Sigmoid colon (tissue), 7 donors: ENCODE measurements around the gene SLC17A1. TPM values are rescaled to one million over a fixed set of nuclear protein-coding genes. Genes with fewer than 3 reads are reported as not detected.

ENCODE experiments used
- DNase-seq: peaks from one replicate; pipeline ENCODE4 v3.0.0-alpha.2; 2019
- H3K27ac ChIP-seq, 4 donors: fragments of 200-600 bp; sonication (generic); one replicate each; pipeline ENCODE4 v1.5.1; 2016 to 2019; ENCODE audit warnings: mild to moderate bottlenecking in 1 of 4
- H3K27me3 ChIP-seq, 3 donors: fragments of 200-600 bp; sonication (generic); one replicate each; pipeline ENCODE4 v1.5.1; 2019; ENCODE audit warnings: mild to moderate bottlenecking in 1 of 3
- H3K36me3 ChIP-seq, 4 donors: fragments of 200-600 bp; sonication (generic); one replicate each; pipeline ENCODE4 v1.5.1; 2016 to 2019
- H3K4me1 ChIP-seq, 4 donors: fragments of 200-600 bp; sonication (generic); one replicate each; pipeline ENCODE4 v1.5.1; 2017 to 2019
- H3K4me3 ChIP-seq, 4 donors: fragments of 200-600 bp; sonication (generic); one replicate each; pipeline ENCODE4 v1.5.1; 2017 to 2019; ENCODE audit warnings: mild to moderate bottlenecking in 2 of 4, moderate library complexity in 1 of 4
- H3K9me3 ChIP-seq, 4 donors: fragments of 200-600 bp in 3 of 4; sonication (generic) in 3 of 4; one replicate each; pipeline versions ENCODE4 v1.5.1 to v1.6.1; 2013 to 2019
- CTCF ChIP-seq, 4 experiments: fragments of 450-650 bp in 3 of 4; fragments of 200-600 bp in 1 of 4; IDR thresholded peaks; one replicate each; pipeline ENCODE4 v1.5.1; 2016 to 2019; ENCODE audit warnings: antibody characterized with exemption in 4 of 4, mild to moderate bottlenecking in 3 of 4, moderate library complexity in 2 of 4
- EP300 ChIP-seq, 4 donors: sonication (generic); formaldehyde crosslinking; IDR thresholded peaks; one replicate each; pipeline ENCODE4 v1.6.1; 2017; ENCODE audit warnings: antibody characterized with exemption in 4 of 4
- POLR2A ChIP-seq, 2 donors: fragments of 450-650 bp; IDR thresholded peaks; one replicate each; pipeline ENCODE4 v1.6.1; 2016; ENCODE audit warnings: antibody characterized with exemption in 2 of 2, mild to moderate bottlenecking in 2 of 2, moderate library complexity in 2 of 2
- POLR2AphosphoS5 ChIP-seq, 4 donors: sonication (generic); formaldehyde crosslinking; IDR thresholded peaks; one replicate each; pipeline ENCODE4 v1.6.1; 2017; ENCODE audit warnings: antibody characterized with exemption in 4 of 4
- WGBS, 2 donors: extraction: QIAGEN DNeasy Blood & Tissue Kit; methylation state at CpG; one replicate each; pipeline ENCODE4 v1.1.7; 2013; 5-methylcytosine and 5-hydroxymethylcytosine counted together
- intact Hi-C: fragments of 100-400 bp; cut with DNase I; formaldehyde crosslinking; loops from one replicate; pipeline ENCODE4 v1.15.1; 2023
- polyA plus RNA-seq, 3 donors: library from polyadenylated mRNA; stranded (reverse); fragments of 200-250 nt; gene quantifications; one replicate each; pipeline ENCODE4 v1.2.3, GENCODE V29; 2013
- total RNA-seq, 4 donors: library from RNA; depleted of rRNA; stranded (reverse); fragments of >200 nt; gene quantifications; one replicate each; pipeline ENCODE4 v1.1.0, GENCODE V29; 2016
- donor health status: healthy with polysubstance abuse.
- donor health status: Bipolar disorder and iron deficiency.
- donor health status: healthy.

SLC17A1 gene
- total and polyA plus RNA-seq, 7 donors, result 0.04 TPM; not detected in 6

GRCh38 chr6:25774120-25774715 lies 57.6 kb downstream of the SLC17A1 start:
- intact Hi-C loops, result no loop called here
- DNase-seq, result no peak
- 64 to 74% methylated on average over 2 of the region's 2 CpGs for WGBS, 2 donors
- TF ChIP-seq POLR2A (IDR thresholded peaks at IDR 0.05) (no peak), POLR2AphosphoS5 (IDR thresholded peaks at IDR 0.05) (no peak), CTCF (IDR thresholded peaks at IDR 0.05) (no peak)
- peaks cover 0 to 3% (median 0%) of the 10 kb centered on the region in 3 donors for H3K27me3 ChIP-seq
- no peaks in the 10 kb centered on the region for H3K4me1 ChIP-seq
- H3K9me3 ChIP-seq, result no peaks in the 10 kb centered on the region
- H3K27ac ChIP-seq, result no peak overlapping the region
- H3K36me3 ChIP-seq, result no peaks in the 10 kb centered on the region
- H3K4me3 ChIP-seq, result no peak overlapping the region

- Histone ChIP-seq H3K9me3 (no peaks in the 10 kb centered on the region), H3K27ac (no peak overlapping the region), H3K36me3 (no peaks in the 10 kb centered on the region), H3K4me3 (no peak overlapping the region), H3K4me1 (no peaks in the 10 kb centered on the region), H3K27me3 (no peaks in the 10 kb centered on the region)
- TF ChIP-seq CTCF (IDR thresholded peaks at IDR 0.05) (no peak), POLR2A (IDR thresholded peaks at IDR 0.05) (no peak), POLR2AphosphoS5 (IDR thresholded peaks at IDR 0.05) (no peak), EP300 (IDR thresholded peaks at IDR 0.05) (no peak)
- intact Hi-C loops, result no loop called here
- DNase-seq, result no peak
- 68 to 86% methylated on average over 2 of the region's 2 CpGs for WGBS, 2 donors
Measured at GRCh38 chr6:25769983-25770382, 61.9 kb downstream of the SLC17A1 start.

- no peak overlapping the region for H3K27ac ChIP-seq
- no peaks in the 10 kb centered on the region for H3K27me3 ChIP-seq
- 88 to 95% methylated on average over 1 of the region's 1 CpG for WGBS, 2 donors
- intact Hi-C loops, result no loop called here
- no peaks in the 10 kb centered on the region for H3K36me3 ChIP-seq
- H3K4me3 ChIP-seq, result no peak overlapping the region
- no peak for DNase-seq
- no peaks in the 10 kb centered on the region for H3K9me3 ChIP-seq
- TF ChIP-seq POLR2A (IDR thresholded peaks at IDR 0.05) (no peak), CTCF (IDR thresholded peaks at IDR 0.05) (no peak), EP300 (IDR thresholded peaks at IDR 0.05) (no peak), POLR2AphosphoS5 (IDR thresholded peaks at IDR 0.05) (no peak)
- no peaks in the 10 kb centered on the region for H3K4me1 ChIP-seq
Measured at GRCh38 chr6:25768566-25768965, 63.3 kb downstream of the SLC17A1 start.

GRCh38 chr6:25764611-25765010 lies 67.2 kb downstream of the SLC17A1 start:
- Histone ChIP-seq H3K4me3 (no peak overlapping the region), H3K27me3 (no peaks in the 10 kb centered on the region), H3K9me3 (no peaks in the 10 kb centered on the region), H3K27ac (no peak overlapping the region), H3K36me3 (no peaks in the 10 kb centered on the region), H3K4me1 (no peaks in the 10 kb centered on the region)
- WGBS, 2 donors, result 95 to 97% methylated on average over 2 of the region's 2 CpGs
- TF ChIP-seq POLR2AphosphoS5 (IDR thresholded peaks at IDR 0.05), result no peak
- no peak for TF ChIP-seq CTCF (IDR thresholded peaks at IDR 0.05)
- TF ChIP-seq POLR2A (IDR thresholded peaks at IDR 0.05), result no peak
- TF ChIP-seq EP300 (IDR thresholded peaks at IDR 0.05), result no peak
- intact Hi-C loops, result no loop called here
- no peak for DNase-seq
